GM21367 (cell line): Measurements from ENCODE around the gene COL11A1.
"Not testable (repeated sequence)": the region's sequence is repeated elsewhere in the genome, so short reads cannot be mapped to it uniquely, and the experiment has no call there.

Experiments
- ATAC-seq: cut with Tn5 transposase; IDR thresholded peaks from one replicate; pipeline ENCODE4 v1.9.1; 2021; ENCODE audit not compliant: unreplicated experiment

COL11A1 gene

DNA sequence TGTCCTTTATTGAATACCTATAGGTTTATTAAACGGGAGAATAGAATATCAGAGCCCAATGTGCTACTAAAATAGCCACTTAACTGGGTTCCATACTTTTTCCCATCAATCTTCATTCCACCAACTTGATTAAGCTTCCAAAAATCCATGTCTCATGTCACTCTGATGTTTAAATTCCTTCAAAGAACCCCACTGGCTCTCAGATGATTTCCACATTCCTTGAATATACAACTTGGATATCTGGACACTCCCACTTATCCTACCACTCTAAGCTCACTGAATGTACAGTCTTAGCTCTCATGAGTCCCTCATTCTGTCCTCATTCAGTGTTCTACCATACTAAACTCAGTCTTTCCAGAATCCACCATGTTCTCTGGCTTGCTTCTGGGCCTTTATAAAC is 21.1 kb downstream of the COL11A1 start:
- no peak for ATAC-seq

DNA sequence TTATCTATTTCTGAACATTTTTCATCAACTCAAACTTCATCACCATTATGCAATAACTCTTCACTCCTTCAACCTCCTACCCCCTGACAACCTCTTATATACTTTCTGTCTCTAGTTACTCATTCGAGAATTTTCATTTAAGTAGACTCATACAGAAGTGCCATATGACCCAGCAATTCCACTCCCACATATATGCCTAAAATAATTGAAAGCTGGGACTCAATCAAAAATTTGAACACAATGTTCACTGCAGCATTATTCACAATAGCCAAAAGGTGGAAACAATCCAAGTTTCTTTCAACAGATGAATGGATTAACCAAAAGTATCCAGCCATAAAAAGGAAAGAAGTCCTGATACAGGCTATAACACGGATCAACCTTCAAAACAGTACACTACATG is 24.1 kb downstream of the COL11A1 start:
- ATAC-seq = no peak

DNA sequence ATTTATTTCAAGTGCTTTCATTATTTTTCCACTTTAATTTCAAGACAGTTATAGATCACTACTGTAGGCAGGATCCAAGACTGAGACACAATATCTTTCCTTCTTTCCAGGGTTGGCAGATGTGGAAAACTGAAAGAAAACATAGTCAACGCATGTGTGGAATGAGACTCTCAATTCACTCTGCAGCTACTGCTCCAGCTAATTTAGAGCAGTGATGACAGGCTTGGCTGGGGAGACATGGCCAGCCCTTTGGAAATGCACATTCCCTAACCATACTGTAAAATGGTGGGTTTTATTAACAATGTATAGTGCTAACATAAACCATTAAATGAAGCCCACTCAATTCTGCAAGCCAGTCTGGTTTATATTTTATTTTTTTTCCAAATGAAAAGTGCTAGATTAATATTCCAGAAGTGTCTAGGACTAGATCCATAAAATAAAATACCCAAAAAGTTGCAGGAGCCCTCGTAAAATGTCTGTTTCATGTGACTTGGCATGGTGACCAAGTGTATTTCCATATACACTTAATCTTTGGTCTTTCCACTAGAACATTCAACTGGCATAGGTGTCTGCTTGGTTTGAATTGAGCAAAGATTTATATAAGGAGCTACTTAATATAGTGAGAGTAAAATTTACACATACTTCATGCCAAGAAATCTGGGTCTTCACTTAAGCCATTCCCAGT is 32.9 kb downstream of the COL11A1 start:
- ATAC-seq = no peak

DNA sequence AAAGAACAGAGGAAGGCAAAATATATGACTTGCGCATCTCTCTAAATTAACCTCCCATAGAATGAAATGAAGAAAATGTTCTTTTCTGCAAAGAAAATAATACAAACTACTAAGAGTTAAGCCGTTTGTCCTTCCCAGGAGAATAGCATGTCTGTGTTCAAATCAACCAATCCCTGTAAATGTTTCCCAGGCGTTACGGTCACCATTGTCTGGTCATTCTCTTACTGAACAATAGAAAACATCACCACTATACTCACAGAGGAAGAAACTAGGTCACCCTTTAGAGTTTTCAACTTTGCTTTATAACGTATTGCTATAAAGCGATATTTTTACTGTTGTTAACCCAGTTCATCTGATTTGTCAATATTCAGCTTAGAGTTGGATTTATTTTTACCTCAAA is 34.1 kb downstream of the COL11A1 start:
- ATAC-seq = no peak

DNA sequence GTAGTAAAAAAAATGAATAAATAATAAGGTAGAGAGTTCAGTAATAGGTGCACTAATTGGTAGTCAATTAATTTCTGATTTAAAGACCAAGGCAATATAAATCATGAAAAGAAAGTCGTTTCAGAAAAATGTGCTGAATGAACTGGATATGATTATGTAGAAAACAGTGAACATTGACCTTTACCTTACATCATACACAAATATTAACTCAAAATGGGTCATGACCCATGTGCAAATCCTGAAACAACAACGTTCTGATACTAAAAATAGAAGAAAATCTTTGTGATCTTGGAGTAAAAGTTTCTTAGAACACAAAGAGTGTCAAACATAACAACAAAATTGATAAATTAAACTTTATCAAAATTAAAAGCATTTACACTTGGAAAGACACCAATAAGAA is 39.1 kb downstream of the COL11A1 start:
- no peak for ATAC-seq

- ATAC-seq = no peak
Measured at GRCh38 chr1:103063921-103064320, 44.4 kb downstream of the COL11A1 start.

GRCh38 chr1:103058391-103058790 is 49.9 kb downstream of the COL11A1 start:
- ATAC-seq = no peak

GRCh38 chr1:103056423-103056822 is 51.9 kb downstream of the COL11A1 start:
- no peak for ATAC-seq

DNA sequence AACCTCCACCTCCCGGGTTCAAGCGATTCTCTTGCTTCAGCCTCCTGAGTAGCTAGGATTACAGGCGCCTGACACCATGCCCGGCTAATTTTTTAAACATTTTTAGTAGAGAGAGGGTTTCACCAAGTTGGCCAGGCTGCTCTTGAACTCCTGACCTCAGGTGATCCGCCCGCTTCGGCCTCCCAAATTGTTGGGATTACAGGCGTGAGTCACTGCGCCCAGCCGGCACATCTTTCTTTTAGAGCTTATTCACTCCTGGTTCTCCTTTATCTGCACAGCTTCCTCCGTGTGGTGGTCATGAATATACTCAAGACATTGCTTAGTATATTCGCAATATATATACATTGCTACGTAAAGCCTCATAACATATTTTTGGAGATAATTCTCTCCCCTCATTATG is 80.2 kb downstream of the COL11A1 start:
- ATAC-seq = not testable (repeated sequence)

GRCh38 chr1:103025858-103026409 is 82.4 kb downstream of the COL11A1 start:
- ATAC-seq = no peak

DNA sequence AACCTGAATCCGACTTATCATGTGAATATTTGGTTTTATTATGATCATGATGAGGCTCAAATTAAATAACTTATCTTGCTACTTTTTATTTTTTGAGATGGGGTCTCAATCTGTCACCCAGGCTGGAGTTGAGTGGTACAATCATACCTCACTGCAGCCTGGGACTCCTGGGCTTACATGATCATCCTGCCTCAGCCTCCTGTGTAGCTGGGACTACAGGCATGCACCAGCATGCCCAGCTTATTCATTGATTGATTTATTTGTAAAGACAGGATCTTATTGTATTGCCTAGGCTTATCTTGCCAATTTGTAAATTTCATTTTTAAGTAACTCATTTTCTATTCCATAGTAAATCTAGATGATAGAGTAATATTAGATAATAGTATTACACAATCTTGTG is 84.3 kb downstream of the COL11A1 start:
- ATAC-seq = no peak

DNA sequence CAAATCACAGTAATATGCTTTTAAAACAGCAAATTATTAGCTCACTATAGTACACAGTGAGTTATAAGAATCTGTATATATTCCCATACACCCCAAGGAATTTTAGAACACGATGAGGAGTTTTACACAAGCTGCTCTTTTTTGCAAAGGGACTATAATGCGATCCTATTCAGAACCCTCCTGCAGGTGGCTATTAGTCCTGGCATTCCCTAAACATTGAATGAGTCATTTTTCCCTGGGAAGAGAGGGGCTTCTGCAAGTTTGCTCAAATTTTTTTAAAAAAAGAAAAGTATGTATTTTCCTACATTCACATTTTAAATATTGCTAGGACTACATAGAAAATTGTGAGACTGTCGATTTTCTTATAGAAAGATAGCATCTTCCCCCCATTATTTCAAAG is 106.3 kb downstream of the COL11A1 start:
- ATAC-seq = no peak

DNA sequence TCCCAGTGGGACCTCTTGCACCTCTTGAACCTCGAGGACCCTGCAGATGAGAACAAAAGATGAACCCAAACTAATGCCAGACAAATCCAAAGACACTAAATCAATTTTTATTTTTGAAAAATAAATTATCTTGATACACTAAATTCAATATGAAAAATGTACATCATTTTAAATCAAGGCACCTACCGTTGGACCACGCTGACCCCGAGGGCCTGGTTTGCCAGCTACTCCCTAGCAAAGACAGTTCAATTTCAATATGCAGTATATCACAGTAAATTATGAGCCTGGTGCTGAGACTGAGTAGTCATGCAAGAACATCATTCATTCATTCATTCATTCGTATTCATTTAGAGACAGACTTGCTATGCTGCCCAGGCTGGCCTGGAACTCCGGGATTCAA is 129.4 kb downstream of the COL11A1 start:
- ATAC-seq = no peak

- no peak for ATAC-seq
Measured at GRCh38 chr1:102977292-102977691, 131.0 kb downstream of the COL11A1 start.

- peak; percentile 62 for ATAC-seq
Measured at GRCh38 chr1:102970496-102971078, 137.7 kb downstream of the COL11A1 start.

DNA sequence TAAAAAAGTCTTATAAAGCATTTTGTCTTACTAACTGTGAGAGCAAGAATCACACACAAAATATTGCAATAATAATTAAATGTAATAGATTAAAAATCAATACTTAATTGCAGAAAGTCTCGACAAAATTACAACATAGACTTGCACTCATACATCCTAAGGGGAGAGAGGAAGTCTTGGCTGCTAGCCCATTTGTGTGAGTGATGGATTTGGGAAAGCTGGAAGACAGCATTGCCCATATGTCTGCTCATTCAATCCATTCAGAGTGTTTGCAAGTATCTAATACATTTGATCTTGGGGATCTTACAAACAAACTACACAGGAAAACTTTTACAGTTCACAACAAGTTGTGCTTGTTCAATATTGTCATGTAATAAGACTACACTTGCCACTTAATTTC is 140.5 kb downstream of the COL11A1 start:
- no peak for ATAC-seq

- ATAC-seq = no peak
Measured at GRCh38 chr1:102961549-102961948, 146.8 kb downstream of the COL11A1 start.

DNA sequence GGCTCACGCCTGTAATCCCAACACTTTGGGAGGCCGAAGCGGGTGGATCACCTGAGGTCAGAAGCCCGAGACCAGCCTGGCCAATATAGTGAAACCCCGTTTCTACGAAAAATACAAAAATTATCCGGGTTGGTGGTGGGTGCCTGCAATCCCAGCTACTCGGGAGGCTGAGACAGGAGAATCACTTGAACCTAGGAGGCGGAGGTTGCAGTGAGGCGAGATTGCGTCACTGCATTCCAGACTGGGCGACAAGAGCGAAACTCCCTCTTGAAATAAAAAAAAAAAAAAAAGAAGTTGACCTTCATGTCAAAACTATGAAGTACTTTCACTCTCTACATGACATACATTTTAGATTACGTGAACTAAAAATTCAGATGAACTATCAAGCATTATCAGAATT is 153.7 kb downstream of the COL11A1 start:
- no peak for ATAC-seq

- ATAC-seq = no peak
Measured at GRCh38 chr1:102952400-102952799, 155.9 kb downstream of the COL11A1 start.

DNA sequence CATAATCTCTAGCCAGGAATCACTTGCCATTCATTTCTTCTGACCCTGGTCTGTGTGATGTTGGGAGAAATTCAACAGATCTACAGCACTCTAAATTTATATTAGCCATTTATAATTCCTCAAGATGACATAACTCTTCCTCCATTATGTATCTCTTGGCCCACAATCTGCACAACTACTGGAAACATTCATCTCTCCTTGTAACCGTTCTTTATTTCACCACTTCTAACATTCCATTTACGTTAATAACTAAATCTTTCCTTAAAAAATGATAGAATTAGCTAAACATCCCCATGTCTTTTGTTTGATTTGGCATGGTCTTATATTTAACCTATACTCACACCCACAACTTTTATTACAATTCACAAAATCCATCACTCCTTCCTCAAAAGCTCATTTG is 166.0 kb downstream of the COL11A1 start:
- ATAC-seq = no peak

DNA sequence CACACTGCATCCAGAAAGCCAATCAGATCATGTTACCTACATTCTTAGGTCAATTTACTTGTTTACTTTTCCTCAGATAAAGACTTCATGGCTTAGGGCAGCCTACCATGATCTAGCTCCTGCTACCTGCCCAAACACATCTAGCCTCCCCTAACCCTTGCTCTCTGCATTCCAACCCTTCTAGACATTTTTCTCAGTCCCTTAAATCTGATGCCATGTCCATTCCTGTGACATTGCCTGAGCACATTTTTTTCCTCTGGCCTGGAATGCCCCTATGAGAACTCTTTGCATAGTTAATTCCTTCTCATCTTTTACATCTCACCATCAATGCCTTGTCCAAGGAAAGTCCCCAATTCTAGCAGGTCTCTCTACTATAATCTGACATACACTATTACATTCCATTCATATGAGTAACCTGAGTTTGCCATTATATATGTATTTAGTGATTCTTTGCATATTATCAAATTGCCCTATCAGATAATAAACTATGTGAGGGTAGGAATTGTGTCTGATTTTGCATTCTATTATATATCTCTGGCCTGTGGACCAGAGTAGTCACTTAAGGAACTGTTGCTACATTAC is 166.9 kb downstream of the COL11A1 start:
- no peak for ATAC-seq

- ATAC-seq = no peak
Measured at GRCh38 chr1:102937401-102937800, 170.9 kb downstream of the COL11A1 start.
